ENCODE results near the gene UBXN2A. TPM values are rescaled to one million over a fixed set of nuclear protein-coding genes. Genes with fewer than 3 reads are reported as not detected.

The UBXN2A gene, protein sequence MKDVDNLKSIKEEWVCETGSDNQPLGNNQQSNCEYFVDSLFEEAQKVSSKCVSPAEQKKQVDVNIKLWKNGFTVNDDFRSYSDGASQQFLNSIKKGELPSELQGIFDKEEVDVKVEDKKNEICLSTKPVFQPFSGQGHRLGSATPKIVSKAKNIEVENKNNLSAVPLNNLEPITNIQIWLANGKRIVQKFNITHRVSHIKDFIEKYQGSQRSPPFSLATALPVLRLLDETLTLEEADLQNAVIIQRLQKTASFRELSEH
- total RNA-seq (2021) = 19.7 and 20.0 TPM in 2 replicates
- long read RNA-seq, full-length matches to known transcripts = 137 of 178 reads
- long read RNA-seq, partial matches to known transcripts = 5 of 178 reads
- long read RNA-seq, other reads (novel, unspliced or antisense) = 36 of 178 reads

DNA sequence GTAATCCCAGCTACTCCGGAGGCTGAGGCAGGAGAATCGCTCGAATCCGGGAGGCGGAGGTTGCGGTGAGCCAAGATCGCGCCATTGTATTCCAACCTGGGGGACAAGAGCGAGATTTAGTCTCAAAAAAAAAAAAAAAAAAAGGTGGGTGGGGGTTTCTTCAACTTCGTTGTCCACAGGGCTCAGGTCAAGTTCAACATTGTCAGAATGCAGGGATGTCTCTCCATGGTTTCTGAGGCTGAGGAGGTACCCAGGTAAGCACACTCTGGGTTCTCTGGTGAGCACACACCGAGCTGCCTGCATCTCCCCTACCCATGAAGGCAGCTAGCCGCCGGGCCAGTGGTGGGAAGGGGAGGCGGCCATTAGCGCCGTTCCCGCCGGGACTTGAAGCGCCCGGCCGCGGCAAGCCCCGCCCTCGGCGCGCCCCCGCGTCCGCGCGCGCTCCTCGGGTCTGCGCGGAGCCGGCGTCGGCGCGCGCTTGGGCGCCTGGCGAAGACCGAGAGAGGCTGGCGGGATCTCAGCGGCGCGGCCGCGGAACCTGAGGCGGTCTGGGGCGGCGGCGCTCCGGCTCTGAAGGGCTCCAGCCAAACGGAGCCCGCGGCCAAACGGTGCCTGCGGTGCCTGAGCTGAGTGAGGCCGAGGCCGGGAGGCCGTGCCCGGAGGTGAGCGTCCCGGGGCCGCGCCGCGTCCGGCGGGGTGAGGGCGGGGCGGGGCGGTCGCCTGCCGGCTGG is at the start of gene UBXN2A:
UBXN2A (plus strand) TSS at position 477 of the 731 bp plus-strand sequence. CDS start 17,852 bp downstream, outside the sequence.
- H4K20me1 ChIP-seq (ENCODE audit: control insufficient read depth, insufficient read depth, insufficient read length) = no peaks in the 10 kb centered on the region

More for the DNA sequence above, at the start of gene UBXN2A:
- H3K4me2 ChIP-seq (ENCODE audit: insufficient read depth, insufficient read length, low read length) = peak within 1 kb of the TSS; percentile 73
- H3K79me1 ChIP-seq (ENCODE audit: insufficient read depth, low read depth, low read length, poor library complexity, severe bottlenecking) = no peaks in the 10 kb centered on the region
- H3K14ac ChIP-seq (ENCODE audit: insufficient read depth, low read length) = peak within 1 kb of the TSS; percentile 98
- H3T11ph ChIP-seq (ENCODE audit: low read length) = no peak within 1 kb of the TSS
- H3K4ac ChIP-seq (ENCODE audit: low read depth, low read length) = no peak within 1 kb of the TSS
- no peak within 1 kb of the TSS for H2BK12ac ChIP-seq (ENCODE audit: insufficient read length, low read depth, low read length)
- Mint-ChIP-seq H3K36me3 (ENCODE audit: insufficient read depth in 1 of 3, low read depth in 3 of 3) (peaks cover 6 to 14% (median 13%) of the 10 kb centered on the region in 3 experiments; a peak in 6 of 7 replicates), H3K27ac (peak within 1 kb of the TSS; percentile 71 to 98 (median 95)), H3K4me3 (peak within 1 kb of the TSS; percentile 82 to 88), H3K9me3 (no peaks in the 10 kb centered on the region), H3K27me3 (ENCODE audit: low read depth) (peaks cover 2% of the 10 kb centered on the region; the same call in 1 of the 2 replicates), H3K4me1 (peaks cover 31 to 39% of the 10 kb centered on the region in 2 experiments)
- peaks cover 2% of the 10 kb centered on the region; the same call in 1 of the 2 replicates for H3K79me2 ChIP-seq (ENCODE audit: insufficient read depth, low read length)
- H4K8ac ChIP-seq (replicated peaks; ENCODE audit: insufficient read length, low read depth, low read length) = no peak within 1 kb of the TSS
- no CpG with 5 or more reads among the region's 77 CpGs for WGBS (ENCODE audit: extremely low coverage, insufficient read length, low lambda C conversion rate)
- no peaks in the 10 kb centered on the region for H3K9me3 ChIP-seq (ENCODE audit: control insufficient read depth, low read depth, low read length)
- no peaks in the 10 kb centered on the region for H3K23me2 ChIP-seq (ENCODE audit: insufficient read length, low read depth, low read length, poor library complexity, severe bottlenecking)
- DNase-seq = peak; percentile 80
- peak within 1 kb of the TSS; percentile 93 for H3K9ac ChIP-seq (ENCODE audit: extremely low read depth, insufficient read length, low read length)
- H2AK5ac ChIP-seq (ENCODE audit: insufficient read length, low read length) = no peak within 1 kb of the TSS
- H3K27me3 ChIP-seq (ENCODE audit: insufficient read depth, low read length) = no peaks in the 10 kb centered on the region
- H2AFZ ChIP-seq (ENCODE audit: low read length) = no peak within 1 kb of the TSS
- no peak within 1 kb of the TSS for H2BK15ac ChIP-seq (ENCODE audit: low read depth, low read length)
- H3K23ac ChIP-seq (ENCODE audit: insufficient read length, low read depth, low read length) = no peak within 1 kb of the TSS
- no peak within 1 kb of the TSS for H2BK5ac ChIP-seq (ENCODE audit: insufficient read length, low read length)
- H3K56ac ChIP-seq (ENCODE audit: insufficient read length, low read depth, low read length) = no peak within 1 kb of the TSS
- H4K91ac ChIP-seq (ENCODE audit: insufficient read length, low read depth, low read length) = no peak within 1 kb of the TSS
- TF ChIP-seq, protein P1, sequence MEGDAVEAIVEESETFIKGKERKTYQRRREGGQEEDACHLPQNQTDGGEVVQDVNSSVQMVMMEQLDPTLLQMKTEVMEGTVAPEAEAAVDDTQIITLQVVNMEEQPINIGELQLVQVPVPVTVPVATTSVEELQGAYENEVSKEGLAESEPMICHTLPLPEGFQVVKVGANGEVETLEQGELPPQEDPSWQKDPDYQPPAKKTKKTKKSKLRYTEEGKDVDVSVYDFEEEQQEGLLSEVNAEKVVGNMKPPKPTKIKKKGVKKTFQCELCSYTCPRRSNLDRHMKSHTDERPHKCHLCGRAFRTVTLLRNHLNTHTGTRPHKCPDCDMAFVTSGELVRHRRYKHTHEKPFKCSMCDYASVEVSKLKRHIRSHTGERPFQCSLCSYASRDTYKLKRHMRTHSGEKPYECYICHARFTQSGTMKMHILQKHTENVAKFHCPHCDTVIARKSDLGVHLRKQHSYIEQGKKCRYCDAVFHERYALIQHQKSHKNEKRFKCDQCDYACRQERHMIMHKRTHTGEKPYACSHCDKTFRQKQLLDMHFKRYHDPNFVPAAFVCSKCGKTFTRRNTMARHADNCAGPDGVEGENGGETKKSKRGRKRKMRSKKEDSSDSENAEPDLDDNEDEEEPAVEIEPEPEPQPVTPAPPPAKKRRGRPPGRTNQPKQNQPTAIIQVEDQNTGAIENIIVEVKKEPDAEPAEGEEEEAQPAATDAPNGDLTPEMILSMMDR (conservative IDR thresholded peaks at IDR 0.05) = no peak
- no peak within 1 kb of the TSS for H2BK20ac ChIP-seq (ENCODE audit: low read depth, low read length, poor library complexity, severe bottlenecking)
- no peak within 1 kb of the TSS for H4K5ac ChIP-seq (ENCODE audit: insufficient read length, low read depth, low read length)
- H3K27ac ChIP-seq (ENCODE audit: insufficient read length, low read depth, low read length) = no peak within 1 kb of the TSS
- no peak within 1 kb of the TSS for H2BK120ac ChIP-seq (ENCODE audit: low read depth, low read length, poor library complexity, severe bottlenecking)
- no peaks in the 10 kb centered on the region for H3K4me1 ChIP-seq (ENCODE audit: insufficient read depth, low read length)
- H3K18ac ChIP-seq (ENCODE audit: insufficient read length, low read depth, low read length) = peak within 1 kb of the TSS; percentile 86
